ENCODE measurements around the gene IL4.

The IL4 gene

GRCh38 chr5:132658381-132659302 lies 15.1 kb upstream of the IL4 start:
- DNase-seq = no peak

DNA sequence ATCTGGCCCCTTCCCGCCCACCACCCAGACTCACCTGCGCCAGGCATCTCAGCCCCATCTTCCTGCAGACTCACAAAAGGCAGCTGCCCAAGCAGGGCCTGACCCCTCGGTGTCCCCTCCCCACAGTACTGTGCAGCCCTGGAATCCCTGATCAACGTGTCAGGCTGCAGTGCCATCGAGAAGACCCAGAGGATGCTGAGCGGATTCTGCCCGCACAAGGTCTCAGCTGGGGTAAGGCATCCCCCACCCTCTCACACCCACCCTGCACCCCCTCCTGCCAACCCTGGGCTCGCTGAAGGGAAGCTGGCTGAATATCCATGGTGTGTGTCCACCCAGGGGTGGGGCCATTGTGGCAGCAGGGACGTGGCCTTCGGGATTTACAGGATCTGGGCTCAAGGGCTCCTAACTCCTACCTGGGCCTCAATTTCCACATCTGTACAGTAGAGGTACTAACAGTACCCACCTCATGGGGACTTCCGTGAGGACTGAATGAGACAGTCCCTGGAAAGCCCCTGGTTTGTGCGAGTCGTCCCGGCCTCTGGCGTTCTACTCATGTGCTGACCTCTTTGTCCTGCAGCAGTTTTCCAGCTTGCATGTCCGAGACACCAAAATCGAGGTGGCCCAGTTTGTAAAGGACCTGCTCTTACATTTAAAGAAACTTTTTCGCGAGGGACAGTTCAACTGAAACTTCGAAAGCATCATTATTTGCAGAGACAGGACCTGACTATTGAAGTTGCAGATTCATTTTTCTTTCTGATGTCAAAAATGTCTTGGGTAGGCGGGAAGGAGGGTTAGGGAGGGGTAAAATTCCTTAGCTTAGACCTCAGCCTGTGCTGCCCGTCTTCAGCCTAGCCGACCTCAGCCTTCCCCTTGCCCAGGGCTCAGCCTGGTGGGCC lies 13.9 kb upstream of the IL4 start:
- no peak for DNase-seq

DNA sequence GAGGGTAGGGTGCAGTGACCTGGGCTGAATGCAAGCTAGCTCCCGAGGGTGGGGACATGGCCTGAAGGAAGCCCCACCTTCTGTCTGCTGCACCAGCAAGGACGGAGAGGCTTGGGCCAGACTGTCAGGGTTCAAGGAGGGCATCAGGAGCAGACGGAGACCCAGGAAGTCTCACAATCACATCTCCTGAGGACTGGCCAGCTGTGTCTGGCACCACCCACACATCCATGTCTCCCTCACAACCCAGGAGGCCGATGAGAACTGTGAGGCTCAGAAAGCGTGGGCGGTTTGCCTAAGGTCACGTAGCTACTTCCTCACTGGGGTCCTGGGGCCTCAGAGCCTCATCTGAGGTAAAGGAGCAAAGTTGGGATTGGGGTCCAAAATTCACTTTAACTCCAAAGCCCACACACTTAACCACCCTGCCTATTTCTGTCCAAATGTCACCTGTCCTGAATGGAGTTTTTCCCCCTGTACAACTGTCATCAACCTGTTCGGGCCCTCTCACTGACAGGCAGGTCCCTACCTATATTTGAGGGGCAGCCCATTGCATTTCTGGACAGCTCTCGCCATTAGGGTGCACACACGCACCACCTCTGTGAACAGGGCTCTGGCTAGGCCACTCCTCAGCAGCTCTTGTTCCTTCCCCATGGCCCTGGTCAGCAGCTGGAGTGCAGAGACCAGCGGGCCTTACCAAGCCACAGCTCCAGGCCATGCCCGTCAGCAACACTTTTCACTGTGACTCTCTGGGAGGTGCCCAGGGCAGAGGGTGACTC lies 12.4 kb upstream of the IL4 start:
- no peak for DNase-seq

DNA sequence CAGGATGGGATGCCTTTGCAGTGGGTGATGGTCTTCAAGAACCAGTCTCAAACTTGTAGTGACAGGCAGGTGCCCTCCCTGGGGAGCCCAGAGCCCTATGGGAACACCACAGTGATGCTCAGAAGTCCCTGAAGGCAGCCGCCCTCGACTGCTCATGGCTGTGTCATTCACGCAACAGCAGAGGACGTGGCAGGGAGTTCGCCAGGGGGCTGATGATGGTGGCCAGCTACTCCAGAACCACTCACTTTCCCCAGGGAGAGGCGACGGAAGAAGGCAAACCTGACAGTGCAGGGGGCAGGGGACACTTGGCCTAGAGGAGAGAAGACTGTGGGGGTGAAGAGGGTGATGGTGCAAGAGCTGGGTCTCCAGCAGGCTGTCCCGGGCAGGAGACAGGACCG lies 11.8 kb upstream of the IL4 start:
- no peak for DNase-seq

GRCh38 chr5:132662925-132663770 lies 10.6 kb upstream of the IL4 start:
- DNase-seq = no peak

DNA sequence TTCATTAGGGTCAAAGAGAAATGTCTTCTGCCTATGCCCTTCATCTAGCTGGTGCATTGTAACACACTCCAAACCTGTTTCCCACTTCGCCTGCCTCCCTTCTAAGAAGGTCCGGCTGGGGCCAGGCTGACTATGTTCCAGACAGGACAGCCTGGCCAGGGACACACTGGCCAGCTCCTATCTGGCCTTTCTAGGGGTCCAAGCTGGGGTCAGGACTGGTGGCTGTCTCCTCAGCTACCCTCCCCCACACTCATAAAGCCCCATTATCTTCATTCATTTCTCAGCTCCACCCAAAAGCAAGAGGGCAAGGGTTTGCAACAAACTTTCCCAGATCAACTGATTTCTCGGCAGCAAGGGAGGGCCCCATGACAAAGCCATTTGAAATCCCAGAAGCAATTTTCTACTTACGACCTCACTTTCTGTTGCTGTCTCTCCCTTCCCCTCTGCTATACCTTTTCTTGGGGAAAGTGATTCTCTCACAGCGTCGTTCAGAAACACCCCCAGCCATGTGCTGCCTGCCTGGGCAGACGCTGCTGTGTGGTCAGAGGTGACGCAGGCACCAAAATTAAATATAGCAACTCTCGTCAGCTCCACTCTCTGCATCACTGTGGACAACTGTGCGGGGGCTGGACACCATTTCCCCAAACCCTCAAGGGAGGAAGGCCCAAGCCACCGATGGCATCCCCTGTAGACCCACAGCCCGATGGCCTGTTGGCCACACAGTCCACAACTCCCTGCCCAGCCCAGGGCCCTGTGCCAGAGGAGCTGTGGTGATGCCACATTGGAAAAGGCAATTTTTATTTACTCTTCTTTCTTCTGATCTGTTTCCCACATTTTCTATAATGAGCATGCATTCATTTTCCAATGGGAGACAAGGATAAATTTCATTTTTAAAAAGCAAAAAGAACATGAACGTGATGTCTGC lies 9.8 kb upstream of the IL4 start:
- no peak for DNase-seq

GRCh38 chr5:132664696-132665209 lies 9.0 kb upstream of the IL4 start:
- DNase-seq = no peak

- no peak for DNase-seq
These were observed 8.2 kb upstream of the IL4 start for GRCh38 chr5:132665574-132666080.

DNA sequence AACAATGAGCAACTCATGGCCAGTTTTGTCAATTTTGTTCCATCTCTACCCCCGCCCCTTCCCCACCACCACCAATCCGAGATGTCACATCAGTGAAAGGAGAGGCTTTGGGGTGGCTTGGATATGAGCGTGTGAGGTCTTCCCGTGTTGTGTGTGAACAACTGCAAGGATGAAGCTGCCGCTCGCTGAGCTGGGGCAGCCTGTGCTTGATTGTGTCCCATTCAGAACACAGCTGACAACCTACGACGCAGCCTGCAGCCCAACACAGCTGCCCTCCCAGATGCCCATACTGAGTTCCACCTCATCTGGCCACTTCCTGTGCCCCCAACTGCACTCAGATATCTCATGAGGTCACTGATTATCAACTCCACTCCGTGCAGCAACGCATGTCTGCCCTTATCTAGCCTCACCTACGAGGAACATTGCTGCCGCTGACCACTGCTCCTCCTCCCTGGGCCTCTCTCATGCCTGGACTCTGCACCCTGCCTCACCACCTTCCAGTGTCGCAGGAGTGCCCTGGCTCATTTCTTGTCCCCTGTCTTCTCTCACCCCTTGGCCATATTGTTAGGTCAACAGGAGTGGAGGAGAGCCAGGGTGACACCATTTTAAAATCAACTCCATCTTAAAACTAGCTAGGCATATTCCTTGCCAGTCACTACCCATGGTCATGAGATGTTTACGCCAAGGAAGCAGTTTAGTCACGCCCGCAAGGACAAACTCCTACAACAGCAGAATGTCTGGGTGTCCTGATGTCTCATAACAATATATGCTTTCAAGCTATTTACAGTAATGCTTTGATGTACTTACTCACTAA lies 7.3 kb upstream of the IL4 start:
- DNase-seq = no peak

DNA sequence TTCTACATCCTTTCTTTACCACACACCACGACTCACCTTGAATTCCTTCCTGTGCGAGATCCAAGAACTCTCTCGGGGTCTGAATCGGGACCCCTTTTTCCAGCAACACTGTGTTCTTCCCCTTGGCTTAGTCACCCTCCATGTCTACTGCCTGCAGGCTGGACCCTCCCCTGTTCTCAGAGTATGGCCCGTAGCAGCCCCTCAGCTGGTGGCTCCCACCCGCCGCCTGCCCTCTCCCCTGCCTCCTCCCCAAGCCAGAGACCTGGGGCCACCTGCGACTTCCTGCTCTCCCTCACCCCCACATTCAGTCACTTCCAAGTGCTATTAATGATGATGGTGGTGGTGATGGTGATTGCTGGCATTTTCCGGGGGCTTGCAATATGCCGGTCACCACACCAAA lies 6.5 kb upstream of the IL4 start:
- DNase-seq = no peak

- no peak for DNase-seq
These were observed 5.8 kb upstream of the IL4 start for GRCh38 chr5:132667761-132668705.

DNA sequence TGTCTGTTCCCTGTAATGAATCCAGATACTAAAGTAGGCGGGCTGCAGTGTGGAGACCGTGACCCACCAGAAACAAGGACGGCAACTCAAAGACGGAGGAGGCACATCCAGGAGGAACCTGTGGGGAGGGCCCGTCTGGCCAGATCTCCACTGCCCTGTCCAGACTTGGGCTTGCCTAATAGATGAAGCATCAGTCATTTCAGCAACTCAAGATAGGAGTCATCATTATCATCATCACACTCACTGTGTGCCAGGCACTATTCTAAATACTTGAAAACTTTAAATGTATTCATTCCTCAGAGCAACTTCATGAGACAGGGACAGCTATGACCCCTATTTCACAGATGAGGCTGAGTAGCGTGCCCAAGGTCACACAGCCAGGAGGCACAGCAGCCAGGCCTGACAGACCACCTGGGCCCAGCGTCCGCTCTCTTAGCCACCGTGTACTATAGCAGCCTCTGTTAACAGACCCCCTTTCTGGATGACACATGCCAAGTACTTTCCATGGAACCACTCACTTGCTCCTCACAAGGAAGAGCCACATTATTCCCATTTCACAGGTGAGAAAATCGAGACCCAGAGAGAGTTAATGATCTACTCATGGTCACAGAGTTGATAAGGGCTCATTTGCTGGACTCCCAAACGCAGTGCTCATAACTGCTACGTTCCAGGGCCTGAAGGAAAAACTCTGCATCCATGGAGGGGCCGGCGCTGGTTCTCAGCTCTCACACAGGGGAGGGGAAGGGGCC lies 4.9 kb upstream of the IL4 start:
- no peak for DNase-seq

GRCh38 chr5:132669455-132669820 lies 4.4 kb upstream of the IL4 start:
- DNase-seq = no peak

DNA sequence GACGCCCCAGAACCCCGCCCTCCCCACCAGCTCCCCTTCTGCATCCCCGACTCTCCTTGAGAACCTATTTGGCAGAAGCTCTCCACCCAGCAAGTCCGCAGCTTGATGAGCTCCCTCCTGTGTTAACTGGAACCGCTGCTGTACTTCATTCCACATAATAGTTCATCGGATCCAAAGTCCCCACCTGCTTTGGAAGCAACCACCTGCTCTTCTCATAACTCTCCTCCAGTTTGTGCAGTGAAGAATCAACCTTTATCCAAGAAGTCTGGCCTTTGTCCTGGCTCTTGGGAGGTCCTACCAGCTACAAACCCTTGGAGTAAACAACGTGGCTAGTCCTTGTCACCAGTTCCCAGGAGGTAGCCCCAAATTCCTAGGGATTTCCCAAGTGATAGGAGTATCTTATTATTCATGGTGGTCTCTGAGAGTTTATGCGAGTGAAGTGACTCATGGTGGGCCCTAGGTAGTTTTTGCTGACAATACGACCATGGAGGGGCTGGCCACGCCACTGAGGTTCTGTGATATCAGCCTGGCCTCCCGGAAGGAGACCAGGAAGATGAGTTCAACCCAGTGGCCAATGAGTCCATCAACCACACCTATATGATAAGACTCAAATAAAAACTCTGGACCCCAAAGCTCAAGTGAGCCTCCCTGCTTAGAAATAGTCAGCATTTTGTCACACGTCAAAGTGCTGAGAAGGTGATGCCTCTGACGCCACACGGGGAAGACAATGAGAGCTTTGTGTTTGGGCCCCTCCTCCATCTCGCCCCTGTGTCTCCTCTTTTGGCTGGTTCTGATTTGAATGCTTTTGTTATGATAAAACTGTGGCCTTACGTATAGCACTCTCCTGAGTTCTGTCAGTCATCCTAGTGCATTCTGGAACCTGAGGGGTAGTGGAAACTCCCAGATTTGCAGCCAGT lies 3.6 kb upstream of the IL4 start:
- DNase-seq = no peak

DNA sequence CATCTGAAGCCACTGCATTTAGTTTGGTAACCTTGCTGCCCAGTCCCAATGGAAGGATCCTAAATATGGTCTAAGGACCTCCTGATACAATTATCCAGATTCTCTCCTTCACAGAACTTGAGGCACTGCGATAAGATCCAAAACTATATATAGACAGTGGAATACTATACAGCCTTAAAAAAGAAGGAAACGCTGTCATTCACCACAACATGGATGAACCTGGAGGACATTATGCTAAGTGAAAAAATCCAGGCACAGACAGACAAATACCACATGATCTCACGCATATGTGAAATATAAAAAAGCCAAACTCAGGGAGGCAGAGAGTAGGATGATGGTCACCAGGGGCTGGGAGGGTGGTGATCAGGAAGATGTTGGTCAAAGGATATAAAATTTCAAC lies 2.8 kb upstream of the IL4 start:
- DNase-seq = no peak

- DNase-seq = no peak
These were observed 301 bp upstream of the IL4 start for GRCh38 chr5:132673488-132673887.

Data from activated CD4-positive, CD25-positive, alpha-beta regulatory T cell (primary cell).